Testis (tissue), 2 donors: Measurements from ENCODE around the gene SLC25A26.

Experiments used
- CTCF ChIP-seq, 3 experiments: fragments of 450-650 bp in 2 of 3; fragments of 200-600 bp in 1 of 3; sonication (generic) in 1 of 3; IDR thresholded peaks; one replicate each; pipeline ENCODE4 v1.5.1; 2016 to 2019; ENCODE audit warnings: antibody characterized with exemption in 3 of 3, mild to moderate bottlenecking in 2 of 3, moderate library complexity in 1 of 3
- POLR2A ChIP-seq: fragments of 450-650 bp; IDR thresholded peaks from one replicate; pipeline ENCODE4 v1.6.1; 2017; ENCODE audit warnings: antibody characterized with exemption, mild to moderate bottlenecking, moderate library complexity

- TF ChIP-seq POLR2A: no peak
- no peak for TF ChIP-seq CTCF (IDR thresholded peaks at IDR 0.05)
Measured at GRCh38 chr3:66267906-66268305, 47.1 kb downstream of the SLC25A26 start.
